Measurements from ENCODE around the gene CHST5. TPM values are rescaled to one million over a fixed set of nuclear protein-coding genes. Genes with fewer than 3 reads are reported as not detected.
"Not testable (repeated sequence)": the region's sequence is repeated elsewhere in the genome, so short reads cannot be mapped to it uniquely, and the experiment has no call there.

CHST5 gene
- polyA plus RNA-seq, 3 donors = not detected

- no peaks in the 10 kb centered on the region for H3K9me3 ChIP-seq (replicated peaks in 1 of 2; ENCODE audit: control insufficient read depth in 1 of 2, insufficient read depth in 1 of 2, low read length in 2 of 2)
- no peak overlapping the region for H3K27ac ChIP-seq (ENCODE audit: low read depth in 1 of 2, low read length in 2 of 2)
- TF ChIP-seq CTCF (IDR thresholded peaks at IDR 0.05) = no peak
- no peak overlapping the region for H3K4me3 Mint-ChIP-seq
- peak overlapping the region in 1 of 7 donors; percentile 79 for H3K27ac Mint-ChIP-seq
- no peaks in the 10 kb centered on the region for H4K20me1 ChIP-seq (ENCODE audit: insufficient read depth, low read length)
- H3K27me3 ChIP-seq (ENCODE audit: control insufficient read depth in 2 of 2, insufficient read depth in 2 of 2, low read length in 2 of 2) = peaks cover 0 to under 1% of the 10 kb centered on the region in 2 donors
- H3K9me3 Mint-ChIP-seq = no peaks in the 10 kb centered on the region
- peaks cover 18 to 20% of the 10 kb centered on the region in 2 donors for H3K4me1 ChIP-seq (ENCODE audit: control insufficient read depth in 1 of 2, insufficient read depth in 2 of 2, low read length in 2 of 2)
- intact Hi-C loops (cut with micrococcal nuclease) = no loop called here
- no peak for DNase-seq
- peaks cover 22% of the 10 kb centered on the region for H3K4me1 Mint-ChIP-seq
- H3K36me3 Mint-ChIP-seq = no peaks in the 10 kb centered on the region
- 92% methylated on average over 3 of the region's 4 CpGs for WGBS (ENCODE audit: insufficient coverage)
- no peak overlapping the region for H3K4me2 ChIP-seq (replicated peaks; ENCODE audit: extremely low read depth, low read length, poor library complexity, severe bottlenecking)
- H2AFZ ChIP-seq (ENCODE audit: insufficient read depth, low read depth, low read length, poor library complexity, severe bottlenecking) = no peak overlapping the region
- H3K27me3 Mint-ChIP-seq (ENCODE audit: low read depth in 3 of 3) = peaks cover 2 to 8% (median 3%) of the 10 kb centered on the region in 3 donors
- no peak overlapping the region for H3K9ac ChIP-seq (ENCODE audit: insufficient read depth, low read length, poor library complexity, severe bottlenecking)
- no peaks in the 10 kb centered on the region for H3K79me2 ChIP-seq (ENCODE audit: insufficient read depth, low read length)
- H3K4me3 ChIP-seq (replicated peaks in 1 of 3; ENCODE audit: low read depth in 2 of 3, low read length in 3 of 3) = no peak overlapping the region
- H3K36me3 ChIP-seq (replicated peaks in 1 of 2; ENCODE audit: control insufficient read depth in 1 of 2, insufficient read depth in 2 of 2, low read length in 2 of 2) = no peaks in the 10 kb centered on the region
Observed at GRCh38 chr16:75502916-75503605, 32.8 kb downstream of the CHST5 start.

DNA sequence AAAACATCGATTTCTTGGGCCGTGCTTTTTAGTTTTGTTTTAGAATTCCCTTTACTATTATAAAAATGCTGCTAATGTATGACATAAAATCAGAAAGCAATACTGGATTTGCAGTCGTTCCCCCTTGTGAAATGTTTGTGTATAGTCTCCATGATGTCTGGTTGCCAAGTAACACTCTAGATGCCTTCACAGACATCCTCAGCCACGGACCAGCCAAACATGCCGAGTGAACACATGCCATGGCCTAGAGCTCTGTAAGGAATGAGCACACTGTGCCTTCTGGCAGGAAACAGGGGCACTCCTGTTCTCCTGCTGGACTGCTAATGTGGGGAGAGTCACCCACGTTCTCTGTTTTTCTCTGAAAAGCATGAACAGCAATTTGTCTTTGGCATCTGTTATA lies 34.1 kb downstream of the CHST5 start:
- H4K20me1 ChIP-seq (ENCODE audit: insufficient read depth, low read length); H3K27me3 ChIP-seq (ENCODE audit: control insufficient read depth in 2 of 2, insufficient read depth in 2 of 2, low read length in 2 of 2); H3K9ac ChIP-seq (ENCODE audit: insufficient read depth, low read length, poor library complexity, severe bottlenecking); H3K4me3 Mint-ChIP-seq; H3K79me2 ChIP-seq (ENCODE audit: insufficient read depth, low read length); H3K4me3 ChIP-seq (replicated peaks in 1 of 3; ENCODE audit: low read depth in 2 of 3, low read length in 3 of 3); H2AFZ ChIP-seq (ENCODE audit: insufficient read depth, low read depth, low read length, poor library complexity, severe bottlenecking); H3K9me3 Mint-ChIP-seq; H3K9me3 ChIP-seq (replicated peaks in 1 of 2; ENCODE audit: control insufficient read depth in 1 of 2, insufficient read depth in 1 of 2, low read length in 2 of 2); H3K4me2 ChIP-seq (replicated peaks; ENCODE audit: extremely low read depth, low read length, poor library complexity, severe bottlenecking); DNase-seq; H3K36me3 Mint-ChIP-seq; H3K36me3 ChIP-seq (replicated peaks in 1 of 2; ENCODE audit: control insufficient read depth in 1 of 2, insufficient read depth in 2 of 2, low read length in 2 of 2); intact Hi-C loops (cut with micrococcal nuclease); H3K27ac ChIP-seq (ENCODE audit: low read depth in 1 of 2, low read length in 2 of 2): not testable (repeated sequence)
- Mint-ChIP-seq H3K27ac (peak overlapping the region in 1 of 7 donors; percentile 38), H3K4me1 (peaks cover 14% of the 10 kb centered on the region), H3K27me3 (ENCODE audit: low read depth in 3 of 3) (peaks cover 8 to 18% (median 9%) of the 10 kb centered on the region in 3 donors)
- WGBS (ENCODE audit: insufficient coverage) = no CpG with 5 or more reads among the region's 6 CpGs
- H3K4me1 ChIP-seq (ENCODE audit: control insufficient read depth in 1 of 2, insufficient read depth in 2 of 2, low read length in 2 of 2) = peaks cover 15 to 16% of the 10 kb centered on the region in 2 donors

Measured in CD14-positive monocyte (primary cell).